GM23248 (cell line): ENCODE measurements around the gene TANK. TPM values are rescaled to one million over a fixed set of nuclear protein-coding genes. Genes with fewer than 3 reads are reported as not detected.

Experiments used
- DNase-seq: peaks from one replicate; pipeline ENCODE4 v3.0.0-alpha.2; 2015
- H2AFZ ChIP-seq: fragments of 200-600 bp; sonication (generic); 2 replicates; pipeline ENCODE4 v1.6.1; 2016; ENCODE audit warnings: antibody characterized with exemption
- H3F3A ChIP-seq: fragments of 200-600 bp; sonication (generic); 2 replicates; pipeline ENCODE4 v1.6.1; 2016; ENCODE audit warnings: mild to moderate bottlenecking, antibody characterized with exemption, mixed run types; ENCODE audit not compliant: insufficient read depth
- H3K27ac ChIP-seq: fragments of 200-600 bp; sonication (generic); 2 replicates; pipeline ENCODE4 v1.5.1; 2016; ENCODE audit warnings: mild to moderate bottlenecking
- H3K27me3 ChIP-seq: fragments of 200-600 bp; sonication (generic); replicated peaks from 2 replicates; pipeline ENCODE4 v1.6.1; 2016; ENCODE audit warnings: mild to moderate bottlenecking; ENCODE audit not compliant: insufficient read depth
- H3K36me3 ChIP-seq: fragments of 200-600 bp; sonication (generic); 2 replicates; pipeline ENCODE4 v1.6.1; 2016; ENCODE audit warnings: low read depth, mild to moderate bottlenecking
- H3K4me1 ChIP-seq: fragments of 200-600 bp; sonication (generic); 2 replicates; pipeline ENCODE4 v1.6.1; 2016; ENCODE audit warnings: mild to moderate bottlenecking; ENCODE audit not compliant: insufficient read depth
- H3K4me2 ChIP-seq: fragments of 200-600 bp; sonication (generic); one replicate; pipeline ENCODE4 v1.6.1; 2016; ENCODE audit warnings: mild to moderate bottlenecking; ENCODE audit not compliant: unreplicated experiment
- H3K4me3 ChIP-seq: fragments of 200-600 bp; sonication (generic); 2 replicates; pipeline ENCODE4 v1.5.1; 2016; ENCODE audit warnings: mild to moderate bottlenecking
- H3K79me2 ChIP-seq: fragments of 200-600 bp; sonication (generic); 2 replicates; pipeline ENCODE4 v1.6.1; 2016; ENCODE audit warnings: mild to moderate bottlenecking; ENCODE audit not compliant: insufficient read depth
- H3K9ac ChIP-seq: fragments of 200-600 bp; sonication (generic); 2 replicates; pipeline ENCODE4 v1.6.1; 2016; ENCODE audit warnings: mild to moderate bottlenecking
- H3K9me2 ChIP-seq: fragments of 200-600 bp; sonication (generic); 2 replicates; pipeline ENCODE4 v1.6.1; 2016; ENCODE audit warnings: mixed run types, mild to moderate bottlenecking, moderate library complexity; ENCODE audit not compliant: insufficient read depth
- H3K9me3 ChIP-seq: fragments of 200-600 bp; sonication (generic); one replicate; pipeline ENCODE4 v1.6.1; 2017; ENCODE audit warnings: low read depth
- H4K20me1 ChIP-seq: fragments of 200-600 bp; sonication (generic); 2 replicates; pipeline ENCODE4 v1.6.0; 2016; ENCODE audit not compliant: insufficient read depth
- EZH2 ChIP-seq: fragments of 200-600 bp; sonication (generic); IDR thresholded peaks from 2 replicates; pipeline ENCODE4 v1.6.1; 2018; ENCODE audit warnings: antibody characterized with exemption, mild to moderate bottlenecking; ENCODE audit not compliant: insufficient read depth, poor library complexity, severe bottlenecking
- EZH2phosphoT487 ChIP-seq: fragments of 200-600 bp; sonication (generic); IDR thresholded peaks from 2 replicates; pipeline ENCODE4 v1.6.1; 2018; ENCODE audit warnings: antibody characterized with exemption, moderate library complexity, mild to moderate bottlenecking, low read depth; ENCODE audit not compliant: insufficient read depth
- WGBS, 2 experiments: methylation state at CpG; one replicate each; pipeline ENCODE4 v1.1.6; 2015 to 2017; ENCODE audit warnings: low lambda C conversion rate in 2 of 2, low coverage in 1 of 2; ENCODE audit errors: missing lambda C conversion rate in 2 of 2; 5-methylcytosine and 5-hydroxymethylcytosine counted together
- in situ Hi-C: fragments of 300-500 bp; cut with MboI; formaldehyde crosslinking; loops from 2 replicates; pipeline ENCODE4 v1.15.0; 2020
- polyA plus RNA-seq: library from polyadenylated mRNA; unstranded; fragments of >200 nt; fragmentation: Nextera tagmentation; extraction: Ambion mirVana; gene quantifications from 2 replicates; pipeline ENCODE4 v1.2.1, GENCODE V29; 2016
- total RNA-seq: library from RNA; depleted of rRNA; stranded (reverse); fragments of >200 nt; shearing (Covaris generic); gene quantifications from 2 replicates; pipeline ENCODE4 v1.2.3, GENCODE V29; 2014

The TANK gene
- total and polyA plus RNA-seq, 2 experiments from 2014 or later, result 60.4 to 84.4 TPM

- in situ Hi-C loops, result no loop called here
- Histone ChIP-seq H3K4me1 (peaks cover 11% of the 10 kb centered on the region), H3K27ac (no peak overlapping the region), H3K79me2 (no peaks in the 10 kb centered on the region; the same call in 1 of the 2 replicates), H4K20me1 (no peaks in the 10 kb centered on the region), H3K9ac (no peak overlapping the region), H3F3A (peaks cover 15% of the 10 kb centered on the region), H3K27me3 (no peaks in the 10 kb centered on the region), H3K4me2 (no peak overlapping the region), H3K4me3 (no peak overlapping the region), H3K36me3 (peaks cover 36% of the 10 kb centered on the region; the same call in 1 of the 2 replicates), H3K9me2 (no peaks in the 10 kb centered on the region), H3K9me3 (no peaks in the 10 kb centered on the region), H2AFZ (no peak overlapping the region)
- TF ChIP-seq EZH2phosphoT487 (no peak), EZH2 (no peak)
- DNase-seq, result no peak
- WGBS, 2 experiments, result 65 to 71% methylated on average over 3 of the region's 3 CpGs
Observed at GRCh38 chr2:161217597-161218185, 57.5 kb downstream of the TANK start.

GRCh38 chr2:161219211-161219610, 59.0 kb downstream of the TANK start:
- H2AFZ ChIP-seq, result no peak overlapping the region
- no peak overlapping the region for H3K27ac ChIP-seq
- no peaks in the 10 kb centered on the region for H4K20me1 ChIP-seq
- no peaks in the 10 kb centered on the region for H3K27me3 ChIP-seq
- 95 to 100% methylated on average over 1 of the region's 1 CpG for WGBS, 2 experiments
- H3K79me2 ChIP-seq, result no peaks in the 10 kb centered on the region
- no peaks in the 10 kb centered on the region for H3K9me2 ChIP-seq
- no peaks in the 10 kb centered on the region for H3K9me3 ChIP-seq
- in situ Hi-C loops, result no loop called here
- H3K36me3 ChIP-seq, result peaks cover 37% of the 10 kb centered on the region
- H3K9ac ChIP-seq, result no peak overlapping the region
- peaks cover 15% of the 10 kb centered on the region for H3F3A ChIP-seq
- H3K4me2 ChIP-seq, result no peak overlapping the region
- peaks cover 11% of the 10 kb centered on the region for H3K4me1 ChIP-seq
- DNase-seq, result no peak
- TF ChIP-seq EZH2, result no peak
- no peak for TF ChIP-seq EZH2phosphoT487
- H3K4me3 ChIP-seq, result no peak overlapping the region

- Histone ChIP-seq H3K27ac (no peak overlapping the region), H3K9me3 (no peaks in the 10 kb centered on the region), H3K9me2 (no peaks in the 10 kb centered on the region), H2AFZ (no peak overlapping the region), H3K4me3 (no peak overlapping the region), H3K79me2 (no peaks in the 10 kb centered on the region), H3K36me3 (peaks cover 46% of the 10 kb centered on the region), H3K4me1 (peaks cover 14% of the 10 kb centered on the region), H3K9ac (no peak overlapping the region), H3K4me2 (no peak overlapping the region), H3F3A (peaks cover 22% of the 10 kb centered on the region), H4K20me1 (no peaks in the 10 kb centered on the region), H3K27me3 (no peaks in the 10 kb centered on the region)
- TF ChIP-seq EZH2phosphoT487 (no peak), EZH2 (no peak)
- DNase-seq, result peak; percentile 64
- in situ Hi-C loops, result no loop called here
- WGBS, 2 experiments, result 45 to 47% methylated on average over 3 of the region's 3 CpGs
Observed at GRCh38 chr2:161223139-161223732, 63.0 kb downstream of the TANK start.

- peaks cover 9% of the 10 kb centered on the region for H3K4me1 ChIP-seq
- peak; percentile 72 for DNase-seq
- 0 out of 2 replicates have a peak, but pooled peaks cover 8% of the 10 kb centered on the region for H3K79me2 ChIP-seq
- no peak overlapping the region for H3K4me2 ChIP-seq
- peaks cover 22% of the 10 kb centered on the region for H3F3A ChIP-seq
- H3K9ac ChIP-seq, result no peak overlapping the region
- no peaks in the 10 kb centered on the region for H3K9me3 ChIP-seq
- TF ChIP-seq EZH2 (no peak), EZH2phosphoT487 (no peak)
- H2AFZ ChIP-seq, result no peak overlapping the region
- no peak overlapping the region for H3K4me3 ChIP-seq
- in situ Hi-C loops, result no loop called here
- H3K27ac ChIP-seq, result peak overlapping the region; percentile 61
- no peaks in the 10 kb centered on the region for H3K9me2 ChIP-seq
- peaks cover 50% of the 10 kb centered on the region for H3K36me3 ChIP-seq
- H3K27me3 ChIP-seq, result no peaks in the 10 kb centered on the region
- H4K20me1 ChIP-seq, result no peaks in the 10 kb centered on the region
- 59 to 60% methylated on average over 6 of the region's 6 CpGs for whole genome bisulfite sequencing, 2 experiments
Observed at GRCh38 chr2:161228511-161229240, 68.4 kb downstream of the TANK start.
